GM19023 (cell line): Measurements from ENCODE around the gene CLPSL1.

Source experiments
- ATAC-seq: cut with Tn5 transposase; IDR thresholded peaks from one replicate; pipeline ENCODE4 v1.9.1; 2021; ENCODE audit warnings: mild to moderate bottlenecking, moderate library complexity; ENCODE audit not compliant: unreplicated experiment

Gene CLPSL1

GRCh38 chr6:35757456-35758123 is 23.2 kb upstream of the CLPSL1 start:
- no peak for ATAC-seq

- no peak for ATAC-seq
These were observed 21.4 kb upstream of the CLPSL1 start for GRCh38 chr6:35759426-35759825.

GRCh38 chr6:35765739-35766138 is 15.1 kb upstream of the CLPSL1 start:
- ATAC-seq, result no peak

GRCh38 chr6:35769211-35769610 is 11.6 kb upstream of the CLPSL1 start:
- ATAC-seq, result no peak

- ATAC-seq, result no peak
These were observed 9.5 kb upstream of the CLPSL1 start for GRCh38 chr6:35771343-35771627.

- ATAC-seq, result no peak
These were observed 6.6 kb upstream of the CLPSL1 start for GRCh38 chr6:35774116-35774794.

- ATAC-seq, result no peak
These were observed 5.8 kb upstream of the CLPSL1 start for GRCh38 chr6:35775031-35775430.

GRCh38 chr6:35776364-35777215 is 4.2 kb upstream of the CLPSL1 start, which contains the start of gene CLPSL2:
Gene CLPSL2, plus strand, starts transcription at chr6:35776598. Its CDS starts 21 bp downstream, at chr6:35776619.
- ATAC-seq, result no peak

- no peak for ATAC-seq
These were observed 3.3 kb upstream of the CLPSL1 start for GRCh38 chr6:35777356-35778102.

GRCh38 chr6:35778437-35778836 is 2.4 kb upstream of the CLPSL1 start:
- no peak for ATAC-seq

- ATAC-seq, result no peak
These were observed 471 bp downstream of the CLPSL1 start for GRCh38 chr6:35781290-35781689.

GRCh38 chr6:35782424-35782823 is 1.6 kb downstream of the CLPSL1 start:
- ATAC-seq, result no peak

GRCh38 chr6:35784200-35784599 is 3.4 kb downstream of the CLPSL1 start:
- ATAC-seq, result no peak

- no peak for ATAC-seq
These were observed 5.5 kb downstream of the CLPSL1 start for GRCh38 chr6:35786272-35786671.

- ATAC-seq, result no peak
These were observed 6.0 kb downstream of the CLPSL1 start for GRCh38 chr6:35786810-35787209.

- no peak for ATAC-seq
These were observed 6.7 kb downstream of the CLPSL1 start for GRCh38 chr6:35787266-35788218.

- ATAC-seq, result no peak
These were observed 7.7 kb downstream of the CLPSL1 start for GRCh38 chr6:35788423-35788982.

GRCh38 chr6:35790683-35791082 is 9.9 kb downstream of the CLPSL1 start:
- no peak for ATAC-seq

GRCh38 chr6:35794536-35795452 is 14.0 kb downstream of the CLPSL1 start:
- no peak for ATAC-seq
